ENCODE measurements around the gene ZNF891. TPM values are rescaled to one million over a fixed set of nuclear protein-coding genes. Genes with fewer than 3 reads are reported as not detected.

ZNF891 gene
- total RNA-seq, 1 experiment from 2014 or later, result 3.8 TPM

DNA sequence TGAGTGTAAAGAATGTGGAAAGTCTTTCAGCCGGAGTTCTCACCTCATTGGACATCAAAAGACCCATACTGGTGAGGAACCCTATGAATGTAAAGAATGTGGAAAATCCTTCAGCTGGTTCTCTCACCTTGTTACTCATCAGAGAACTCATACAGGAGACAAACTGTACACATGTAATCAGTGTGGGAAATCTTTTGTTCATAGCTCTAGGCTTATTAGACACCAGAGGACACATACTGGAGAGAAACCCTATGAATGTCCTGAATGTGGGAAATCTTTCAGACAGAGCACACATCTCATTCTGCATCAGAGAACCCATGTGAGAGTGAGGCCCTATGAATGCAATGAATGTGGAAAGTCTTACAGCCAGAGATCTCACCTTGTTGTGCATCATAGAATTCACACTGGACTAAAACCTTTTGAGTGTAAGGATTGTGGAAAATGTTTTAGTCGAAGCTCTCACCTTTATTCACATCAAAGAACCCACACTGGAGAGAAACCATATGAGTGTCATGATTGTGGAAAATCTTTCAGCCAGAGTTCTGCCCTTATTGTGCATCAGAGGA, 26.1 kb upstream of the ZNF891 start:
- peaks cover 93% of the 10 kb centered on the region for H3K36me3 Mint-ChIP-seq
- H3K4me1 Mint-ChIP-seq, result no peaks in the 10 kb centered on the region
- ATAC-seq (no peak), DNase-seq (ENCODE audit: low spot score) (no peak)
- CTCF ChIA-PET, result no interaction called here
- H3K27me3 Mint-ChIP-seq (ENCODE audit: low read depth), result no peaks in the 10 kb centered on the region
- no peak overlapping the region for H3K4me3 Mint-ChIP-seq
- no peak overlapping the region for H3K27ac Mint-ChIP-seq
- POLR2A ChIA-PET, result no interaction called here
- peaks cover 90% of the 10 kb centered on the region for H3K9me3 Mint-ChIP-seq
- no peak for TF ChIP-seq CREB1 (CRISPR knock-in tag; IDR thresholded peaks at IDR 0.05)
- TF ChIP-seq ZNF232 (CRISPR knock-in tag; IDR thresholded peaks at IDR 0.05), result no peak
- TF ChIP-seq, protein P1, sequence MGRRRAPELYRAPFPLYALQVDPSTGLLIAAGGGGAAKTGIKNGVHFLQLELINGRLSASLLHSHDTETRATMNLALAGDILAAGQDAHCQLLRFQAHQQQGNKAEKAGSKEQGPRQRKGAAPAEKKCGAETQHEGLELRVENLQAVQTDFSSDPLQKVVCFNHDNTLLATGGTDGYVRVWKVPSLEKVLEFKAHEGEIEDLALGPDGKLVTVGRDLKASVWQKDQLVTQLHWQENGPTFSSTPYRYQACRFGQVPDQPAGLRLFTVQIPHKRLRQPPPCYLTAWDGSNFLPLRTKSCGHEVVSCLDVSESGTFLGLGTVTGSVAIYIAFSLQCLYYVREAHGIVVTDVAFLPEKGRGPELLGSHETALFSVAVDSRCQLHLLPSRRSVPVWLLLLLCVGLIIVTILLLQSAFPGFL (CRISPR knock-in tag; IDR thresholded peaks at IDR 0.05; ENCODE audit: borderline replicate concordance), result no peak
- TF ChIP-seq TEAD1 (CRISPR knock-in tag; IDR thresholded peaks at IDR 0.05), result no peak
- no peak for TF ChIP-seq SMAD4 (CRISPR knock-in tag; IDR thresholded peaks at IDR 0.05)
- TF ChIP-seq, protein P2, sequence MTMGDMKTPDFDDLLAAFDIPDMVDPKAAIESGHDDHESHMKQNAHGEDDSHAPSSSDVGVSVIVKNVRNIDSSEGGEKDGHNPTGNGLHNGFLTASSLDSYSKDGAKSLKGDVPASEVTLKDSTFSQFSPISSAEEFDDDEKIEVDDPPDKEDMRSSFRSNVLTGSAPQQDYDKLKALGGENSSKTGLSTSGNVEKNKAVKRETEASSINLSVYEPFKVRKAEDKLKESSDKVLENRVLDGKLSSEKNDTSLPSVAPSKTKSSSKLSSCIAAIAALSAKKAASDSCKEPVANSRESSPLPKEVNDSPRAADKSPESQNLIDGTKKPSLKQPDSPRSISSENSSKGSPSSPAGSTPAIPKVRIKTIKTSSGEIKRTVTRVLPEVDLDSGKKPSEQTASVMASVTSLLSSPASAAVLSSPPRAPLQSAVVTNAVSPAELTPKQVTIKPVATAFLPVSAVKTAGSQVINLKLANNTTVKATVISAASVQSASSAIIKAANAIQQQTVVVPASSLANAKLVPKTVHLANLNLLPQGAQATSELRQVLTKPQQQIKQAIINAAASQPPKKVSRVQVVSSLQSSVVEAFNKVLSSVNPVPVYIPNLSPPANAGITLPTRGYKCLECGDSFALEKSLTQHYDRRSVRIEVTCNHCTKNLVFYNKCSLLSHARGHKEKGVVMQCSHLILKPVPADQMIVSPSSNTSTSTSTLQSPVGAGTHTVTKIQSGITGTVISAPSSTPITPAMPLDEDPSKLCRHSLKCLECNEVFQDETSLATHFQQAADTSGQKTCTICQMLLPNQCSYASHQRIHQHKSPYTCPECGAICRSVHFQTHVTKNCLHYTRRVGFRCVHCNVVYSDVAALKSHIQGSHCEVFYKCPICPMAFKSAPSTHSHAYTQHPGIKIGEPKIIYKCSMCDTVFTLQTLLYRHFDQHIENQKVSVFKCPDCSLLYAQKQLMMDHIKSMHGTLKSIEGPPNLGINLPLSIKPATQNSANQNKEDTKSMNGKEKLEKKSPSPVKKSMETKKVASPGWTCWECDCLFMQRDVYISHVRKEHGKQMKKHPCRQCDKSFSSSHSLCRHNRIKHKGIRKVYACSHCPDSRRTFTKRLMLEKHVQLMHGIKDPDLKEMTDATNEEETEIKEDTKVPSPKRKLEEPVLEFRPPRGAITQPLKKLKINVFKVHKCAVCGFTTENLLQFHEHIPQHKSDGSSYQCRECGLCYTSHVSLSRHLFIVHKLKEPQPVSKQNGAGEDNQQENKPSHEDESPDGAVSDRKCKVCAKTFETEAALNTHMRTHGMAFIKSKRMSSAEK (CRISPR knock-in tag; IDR thresholded peaks at IDR 0.05; ENCODE audit: borderline replicate concordance), result no peak

DNA sequence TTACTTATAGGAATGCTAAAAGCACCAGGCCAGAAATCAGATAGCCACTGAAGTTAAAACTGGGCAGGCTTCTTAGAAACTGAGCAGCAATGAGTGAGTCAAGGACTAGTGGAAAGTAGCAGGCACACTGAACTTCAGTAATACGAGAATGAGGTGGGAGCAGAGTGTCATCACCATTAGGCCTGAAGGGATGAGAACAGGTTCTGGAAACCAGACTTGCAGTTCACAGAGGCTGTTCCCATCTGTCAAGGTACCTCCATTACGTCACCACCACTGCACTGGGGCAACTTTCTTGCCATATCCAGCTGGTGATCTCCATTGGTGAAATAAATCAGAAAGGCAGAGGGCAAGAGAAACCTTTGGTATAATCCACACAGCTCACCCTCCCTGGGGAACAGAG, 15.9 kb upstream of the ZNF891 start:
- no peaks in the 10 kb centered on the region for H3K4me1 Mint-ChIP-seq
- no peaks in the 10 kb centered on the region; the same call in 1 of the 2 replicates for H3K27me3 Mint-ChIP-seq (ENCODE audit: low read depth)
- ChIA-PET CTCF (no interaction called here), POLR2A (no interaction called here)
- no peak overlapping the region for H3K27ac Mint-ChIP-seq
- TF ChIP-seq GRHL2 (CRISPR knock-in tag; IDR thresholded peaks at IDR 0.05; ENCODE audit: insufficient replicate concordance, severe bottlenecking), result no peak
- TF ChIP-seq NR3C1 (CRISPR knock-in tag; conservative IDR thresholded peaks at IDR 0.05; ENCODE audit: low read depth), result no peak
- no peak for TF ChIP-seq NR2C2 (CRISPR knock-in tag; IDR thresholded peaks at IDR 0.05)
- peaks cover 50% of the 10 kb centered on the region for H3K9me3 Mint-ChIP-seq
- no peak for ATAC-seq
- DNase-seq (ENCODE audit: low spot score), result no peak
- peaks cover 84% of the 10 kb centered on the region for H3K36me3 Mint-ChIP-seq
- H3K4me3 Mint-ChIP-seq, result no peak overlapping the region

DNA sequence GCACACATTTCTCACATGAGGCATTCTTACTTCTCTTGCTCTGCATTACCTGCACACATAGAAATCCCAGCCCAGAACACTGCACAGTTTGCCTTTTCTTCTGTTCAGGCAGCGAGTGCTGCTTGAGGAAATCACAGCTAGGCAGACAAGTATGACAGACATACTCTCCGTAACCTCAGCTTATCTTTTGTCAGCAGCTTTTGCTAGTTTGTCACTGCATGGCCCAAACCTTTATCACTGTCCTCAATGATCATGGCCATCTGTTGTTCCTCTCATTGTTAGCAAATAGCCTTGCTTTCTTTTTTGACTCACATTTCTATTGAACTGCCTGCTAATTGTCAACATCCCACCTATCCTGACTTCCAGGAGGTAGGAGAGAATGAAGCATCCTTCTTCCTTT, 5.7 kb upstream of the ZNF891 start:
- ATAC-seq (no peak), DNase-seq (ENCODE audit: low spot score) (no peak)
- Mint-ChIP-seq H3K27ac (no peak overlapping the region), H3K4me1 (peaks cover 7% of the 10 kb centered on the region), H3K4me3 (no peak overlapping the region), H3K27me3 (ENCODE audit: low read depth) (no peaks in the 10 kb centered on the region; the same call in 1 of the 2 replicates), H3K36me3 (peaks cover 84% of the 10 kb centered on the region), H3K9me3 (peaks cover 59% of the 10 kb centered on the region)
- ChIA-PET CTCF (no interaction called here), POLR2A (no interaction called here)
- TF ChIP-seq MXD4 (CRISPR knock-in tag; IDR thresholded peaks at IDR 0.05; ENCODE audit: borderline replicate concordance), result no peak
- TF ChIP-seq, protein P3, sequence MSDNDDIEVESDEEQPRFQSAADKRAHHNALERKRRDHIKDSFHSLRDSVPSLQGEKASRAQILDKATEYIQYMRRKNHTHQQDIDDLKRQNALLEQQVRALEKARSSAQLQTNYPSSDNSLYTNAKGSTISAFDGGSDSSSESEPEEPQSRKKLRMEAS (CRISPR knock-in tag; IDR thresholded peaks at IDR 0.05), result no peak
- no peak for TF ChIP-seq GTF2I (CRISPR knock-in tag; conservative IDR thresholded peaks at IDR 0.05)
- TF ChIP-seq JAZF1 (CRISPR knock-in tag; IDR thresholded peaks at IDR 0.05), result no peak
- no peak for TF ChIP-seq NR2C2 (CRISPR knock-in tag; IDR thresholded peaks at IDR 0.05)
- TF ChIP-seq KAT7 (CRISPR knock-in tag; IDR thresholded peaks at IDR 0.05; ENCODE audit: borderline replicate concordance), result no peak
- TF ChIP-seq, protein P4, sequence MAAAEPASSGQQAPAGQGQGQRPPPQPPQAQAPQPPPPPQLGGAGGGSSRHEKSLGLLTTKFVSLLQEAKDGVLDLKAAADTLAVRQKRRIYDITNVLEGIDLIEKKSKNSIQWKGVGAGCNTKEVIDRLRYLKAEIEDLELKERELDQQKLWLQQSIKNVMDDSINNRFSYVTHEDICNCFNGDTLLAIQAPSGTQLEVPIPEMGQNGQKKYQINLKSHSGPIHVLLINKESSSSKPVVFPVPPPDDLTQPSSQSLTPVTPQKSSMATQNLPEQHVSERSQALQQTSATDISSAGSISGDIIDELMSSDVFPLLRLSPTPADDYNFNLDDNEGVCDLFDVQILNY (CRISPR knock-in tag; IDR thresholded peaks at IDR 0.05), result no peak
- no peak for TF ChIP-seq ZNF263 (CRISPR knock-in tag; IDR thresholded peaks at IDR 0.05; ENCODE audit: low read depth)
- TF ChIP-seq, protein P5, sequence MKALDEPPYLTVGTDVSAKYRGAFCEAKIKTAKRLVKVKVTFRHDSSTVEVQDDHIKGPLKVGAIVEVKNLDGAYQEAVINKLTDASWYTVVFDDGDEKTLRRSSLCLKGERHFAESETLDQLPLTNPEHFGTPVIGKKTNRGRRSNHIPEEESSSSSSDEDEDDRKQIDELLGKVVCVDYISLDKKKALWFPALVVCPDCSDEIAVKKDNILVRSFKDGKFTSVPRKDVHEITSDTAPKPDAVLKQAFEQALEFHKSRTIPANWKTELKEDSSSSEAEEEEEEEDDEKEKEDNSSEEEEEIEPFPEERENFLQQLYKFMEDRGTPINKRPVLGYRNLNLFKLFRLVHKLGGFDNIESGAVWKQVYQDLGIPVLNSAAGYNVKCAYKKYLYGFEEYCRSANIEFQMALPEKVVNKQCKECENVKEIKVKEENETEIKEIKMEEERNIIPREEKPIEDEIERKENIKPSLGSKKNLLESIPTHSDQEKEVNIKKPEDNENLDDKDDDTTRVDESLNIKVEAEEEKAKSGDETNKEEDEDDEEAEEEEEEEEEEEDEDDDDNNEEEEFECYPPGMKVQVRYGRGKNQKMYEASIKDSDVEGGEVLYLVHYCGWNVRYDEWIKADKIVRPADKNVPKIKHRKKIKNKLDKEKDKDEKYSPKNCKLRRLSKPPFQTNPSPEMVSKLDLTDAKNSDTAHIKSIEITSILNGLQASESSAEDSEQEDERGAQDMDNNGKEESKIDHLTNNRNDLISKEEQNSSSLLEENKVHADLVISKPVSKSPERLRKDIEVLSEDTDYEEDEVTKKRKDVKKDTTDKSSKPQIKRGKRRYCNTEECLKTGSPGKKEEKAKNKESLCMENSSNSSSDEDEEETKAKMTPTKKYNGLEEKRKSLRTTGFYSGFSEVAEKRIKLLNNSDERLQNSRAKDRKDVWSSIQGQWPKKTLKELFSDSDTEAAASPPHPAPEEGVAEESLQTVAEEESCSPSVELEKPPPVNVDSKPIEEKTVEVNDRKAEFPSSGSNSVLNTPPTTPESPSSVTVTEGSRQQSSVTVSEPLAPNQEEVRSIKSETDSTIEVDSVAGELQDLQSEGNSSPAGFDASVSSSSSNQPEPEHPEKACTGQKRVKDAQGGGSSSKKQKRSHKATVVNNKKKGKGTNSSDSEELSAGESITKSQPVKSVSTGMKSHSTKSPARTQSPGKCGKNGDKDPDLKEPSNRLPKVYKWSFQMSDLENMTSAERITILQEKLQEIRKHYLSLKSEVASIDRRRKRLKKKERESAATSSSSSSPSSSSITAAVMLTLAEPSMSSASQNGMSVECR (CRISPR knock-in tag; IDR thresholded peaks at IDR 0.05; ENCODE audit: borderline replicate concordance), result no peak
- TF ChIP-seq ZNF121 (CRISPR knock-in tag; IDR thresholded peaks at IDR 0.05), result no peak
- TF ChIP-seq ZNF317 (CRISPR knock-in tag; IDR thresholded peaks at IDR 0.05; ENCODE audit: borderline replicate concordance, low read depth), result no peak
